ENCODE results near the gene QKI. TPM values are rescaled to one million over a fixed set of nuclear protein-coding genes. Genes with fewer than 3 reads are reported as not detected.

QKI gene
- total RNA-seq, 4 donors from 2014 or later, result 283 to 425 (median 344) TPM

DNA sequence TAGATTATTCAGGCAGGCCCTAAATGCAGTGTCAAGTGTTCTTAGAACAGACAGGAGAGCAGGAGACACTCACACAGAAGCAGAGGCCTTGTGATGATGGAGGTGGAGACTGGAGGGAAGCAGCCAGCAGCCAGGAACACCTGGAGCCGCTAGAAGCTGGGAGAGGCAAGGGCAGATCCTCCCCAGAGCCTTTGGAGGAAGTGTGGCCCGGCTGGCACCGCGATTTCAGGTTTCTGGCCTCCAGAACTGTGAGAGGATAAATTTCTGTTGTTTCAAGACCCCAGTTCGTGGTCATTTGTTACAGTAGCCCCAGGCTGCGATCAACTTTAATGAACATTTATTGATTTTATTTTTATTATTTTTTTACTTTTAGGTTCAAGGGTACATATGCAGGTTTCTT is 203.0 kb downstream of the QKI start:
- ATAC-seq (no peak), DNase-seq (no peak)
- intact Hi-C loops (cut with DNase I; ENCODE audit: low total_unique reads) (no loop called here), in situ Hi-C loops (cut with MboI; ENCODE audit: low sequenced_read_pairs in 4 of 4) (no loop called here)
- Histone ChIP-seq H3K27me3 (no peaks in the 10 kb centered on the region), H3K4me1 (no peaks in the 10 kb centered on the region), H3K4me3 (no peak overlapping the region), H3K9me3 (no peaks in the 10 kb centered on the region), H3K36me3 (no peaks in the 10 kb centered on the region), H3K27ac (no peak overlapping the region)
- TF ChIP-seq POLR2A (IDR thresholded peaks at IDR 0.05), result no peak
- TF ChIP-seq CTCF (IDR thresholded peaks at IDR 0.05 in 4 of 5, conservative IDR thresholded peaks at IDR 0.05 in 1 of 5), result no peak

DNA sequence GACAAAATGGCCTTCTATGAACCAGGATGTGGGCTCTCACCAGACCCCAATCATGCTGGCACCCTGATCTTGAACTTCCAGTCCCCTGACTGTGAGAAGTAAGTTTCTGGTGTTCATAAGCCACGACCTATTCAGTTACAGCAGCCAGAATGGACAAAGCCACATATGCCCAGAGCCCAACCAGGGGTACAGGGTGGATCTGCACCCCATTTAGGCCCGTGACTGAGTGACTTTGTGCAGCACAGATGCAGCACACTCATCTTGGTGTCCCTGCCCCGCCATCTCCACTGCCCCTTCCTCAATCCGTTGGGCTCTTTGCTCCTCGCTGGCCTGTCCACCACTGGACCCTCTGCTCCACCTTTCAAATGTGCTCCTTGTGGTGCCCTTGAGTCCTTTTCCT is 205.6 kb downstream of the QKI start:
- DNase-seq (no peak), ATAC-seq (no peak)
- Histone ChIP-seq H3K4me1 (no peaks in the 10 kb centered on the region), H3K36me3 (no peaks in the 10 kb centered on the region), H3K27me3 (no peaks in the 10 kb centered on the region), H3K27ac (no peak overlapping the region), H3K9me3 (no peaks in the 10 kb centered on the region), H3K4me3 (no peak overlapping the region)
- in situ Hi-C loops (cut with MboI; ENCODE audit: low sequenced_read_pairs in 4 of 4) (no loop called here), intact Hi-C loops (cut with DNase I; ENCODE audit: low total_unique reads) (no loop called here)
- TF ChIP-seq POLR2A (IDR thresholded peaks at IDR 0.05) (no peak), CTCF (IDR thresholded peaks at IDR 0.05 in 4 of 5, conservative IDR thresholded peaks at IDR 0.05 in 1 of 5) (no peak)

DNA sequence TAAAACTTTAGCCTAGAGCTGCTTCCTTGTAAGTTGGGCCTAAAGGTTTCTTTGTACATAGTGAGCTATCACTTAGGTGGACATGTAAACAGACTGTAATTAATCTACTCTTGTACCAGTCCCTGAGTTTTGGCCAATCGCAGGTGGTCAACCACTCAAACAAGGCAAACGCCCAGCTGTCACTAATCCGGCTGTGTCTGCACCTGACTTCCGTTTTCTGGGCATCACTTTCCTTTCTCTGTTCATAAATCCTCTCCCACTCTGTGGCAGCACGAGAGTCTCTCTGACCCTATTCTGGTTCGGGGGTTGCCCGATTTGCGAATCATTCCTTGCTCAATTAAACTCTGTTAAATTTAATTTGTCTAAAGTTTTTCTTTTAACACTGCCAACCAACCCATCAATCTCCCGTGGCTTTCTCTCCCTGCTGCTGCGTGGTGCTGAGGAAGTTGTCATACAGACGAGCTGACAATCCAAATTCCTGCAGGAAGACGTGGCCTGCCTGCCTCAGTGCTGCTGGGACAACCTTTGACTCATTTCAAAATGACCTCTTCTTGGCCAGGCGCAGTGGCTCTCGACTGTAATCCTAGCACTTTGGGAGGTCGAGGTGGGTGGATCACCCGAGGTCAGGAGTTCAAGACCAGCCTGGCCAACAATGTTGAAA is 206.3 kb downstream of the QKI start:
- Histone ChIP-seq H3K27me3 (no peaks in the 10 kb centered on the region), H3K27ac (no peak overlapping the region), H3K4me1 (no peaks in the 10 kb centered on the region), H3K9me3 (no peaks in the 10 kb centered on the region), H3K36me3 (no peaks in the 10 kb centered on the region), H3K4me3 (no peak overlapping the region)
- DNase-seq (no peak), ATAC-seq (no peak)
- in situ Hi-C loops (cut with MboI; ENCODE audit: low sequenced_read_pairs in 4 of 4) (no loop called here), intact Hi-C loops (cut with DNase I; ENCODE audit: low total_unique reads) (no loop called here)
- no peak for TF ChIP-seq CTCF (IDR thresholded peaks at IDR 0.05 in 4 of 5, conservative IDR thresholded peaks at IDR 0.05 in 1 of 5)
- TF ChIP-seq POLR2A (IDR thresholded peaks at IDR 0.05), result no peak

DNA sequence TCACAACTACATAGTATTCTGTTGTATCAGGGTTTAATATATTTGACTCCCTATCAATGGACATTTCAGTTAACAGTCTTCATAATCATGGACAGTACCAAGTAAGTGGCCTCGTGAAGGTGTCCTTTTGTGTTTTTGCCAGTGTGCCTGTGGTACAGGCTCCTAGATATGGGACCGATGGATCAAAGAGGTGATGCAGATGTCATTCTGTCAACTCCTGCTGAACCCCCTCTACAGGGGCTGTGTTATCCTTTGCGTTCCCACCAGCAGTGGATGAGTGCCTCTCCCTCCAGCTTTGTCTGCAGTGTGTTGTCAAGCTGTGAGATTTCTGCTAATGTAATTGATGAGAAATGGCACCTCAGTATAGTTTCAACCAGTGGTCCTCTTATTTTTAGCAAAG is 210.7 kb downstream of the QKI start:
- no peak for TF ChIP-seq CTCF (IDR thresholded peaks at IDR 0.05 in 4 of 5, conservative IDR thresholded peaks at IDR 0.05 in 1 of 5)
- no peak for TF ChIP-seq POLR2A (IDR thresholded peaks at IDR 0.05)
- H3K27me3 ChIP-seq, result no peaks in the 10 kb centered on the region
- H3K27ac ChIP-seq, result no peak overlapping the region
- H3K4me1 ChIP-seq, result no peaks in the 10 kb centered on the region
- intact Hi-C loops (cut with DNase I; ENCODE audit: low total_unique reads), result no loop called here
- H3K36me3 ChIP-seq, result no peaks in the 10 kb centered on the region
- DNase-seq (no peak), ATAC-seq (no peak)
- in situ Hi-C loops (cut with MboI; ENCODE audit: low sequenced_read_pairs in 4 of 4), result loop anchor here in 1 of 4 donors (25.0 kb wide), 1 partner anchor 1612 kb away; no protein-coding TSS in a partner anchor
- H3K9me3 ChIP-seq, result no peaks in the 10 kb centered on the region
- H3K4me3 ChIP-seq, result no peak overlapping the region

Measured in gastrocnemius medialis (tissue), 4 donors.